HepG2 (cell line): ENCODE data around the gene TGM4. TPM values are rescaled to one million over a fixed set of nuclear protein-coding genes. Genes with fewer than 3 reads are reported as not detected.
A peak's percentile ranks its signal among the peaks of the same experiment; 100 is the strongest.

Experiments
- ATAC-seq: fragments of 200-7000 bp; cut with Tn5 transposase; 3 replicates; pipeline ENCODE4 v1.9.1; 2020; ENCODE audit warnings: mild to moderate bottlenecking, moderate library complexity
- BruUV-seq: library from RNA; stranded (reverse); fragments of 400-500 nt; replicated peaks from 2 replicates; lab custom pipeline; 2021; lab: Mats Ljungman, UMichigan
- CTCF ChIA-PET: fragments of 300-600 bp; formaldehyde crosslinking; extraction: SDS; loops from one replicate; lab custom pipeline; 2021; ENCODE audit warnings: low total read pairs, inconsistent platforms, low intra/inter-chr PET ratio; lab: Yijun Ruan, JAX
- POLR2A ChIA-PET: fragments of 350-600 bp; sonication (Branson Sonifier 250); formaldehyde crosslinking; loops from one replicate; lab custom pipeline; 2020; ENCODE audit warnings: antibody characterized with exemption, inconsistent platforms; lab: Yijun Ruan, JAX
- DNase-seq: peaks from one replicate; pipeline ENCODE4 v3.0.0-alpha.2; 2015; ENCODE audit warnings: low spot score
- FAIRE-seq: peaks from 3 replicates; lab custom pipeline; 2011; peaks lifted over from hg19 to GRCh38; lab: Jason Lieb, UNC
- H2AFZ ChIP-seq: one replicate; pipeline ENCODE4 v1.6.1; 2011; ENCODE audit warnings: low read length, inconsistent platforms
- H3K27ac ChIP-seq: fragments of 300-600 bp; 3 replicates; pipeline ENCODE4 v1.8.0; 2011; ENCODE audit warnings: mixed run types, mild to moderate bottlenecking, mixed read lengths, low read length, inconsistent platforms; ENCODE audit not compliant: insufficient read depth; ENCODE audit errors: extremely low read length
- H3K27me3 ChIP-seq, 2 experiments: fragments of 200-600 bp in 1 of 2; 2 replicates in 1 of 2; 3 replicates in 1 of 2; pipeline versions ENCODE4 v1.6.0 to v1.8.0; 2011; ENCODE audit warnings: low read length in 2 of 2, mild to moderate bottlenecking in 2 of 2, moderate library complexity in 2 of 2, inconsistent platforms in 1 of 2; ENCODE audit not compliant: insufficient read depth in 2 of 2, control insufficient read depth in 1 of 2
- H3K36me3 ChIP-seq, 2 experiments: fragments of 200-600 bp in 1 of 2; replicated peaks in 1 of 2; 2 replicates in 1 of 2; 3 replicates in 1 of 2; pipeline versions ENCODE4 v1.5.1 to v1.8.0; 2011; ENCODE audit warnings: low read length in 2 of 2, inconsistent platforms in 1 of 2; ENCODE audit not compliant: insufficient read depth in 2 of 2, control insufficient read depth in 1 of 2
- H3K4me1 ChIP-seq: 2 replicates; pipeline ENCODE4 v1.5.1; 2012; ENCODE audit warnings: low read length, inconsistent platforms; ENCODE audit not compliant: insufficient read depth
- H3K4me2 ChIP-seq: 2 replicates; pipeline ENCODE4 v1.6.0; 2011; ENCODE audit warnings: low read depth, low read length, inconsistent platforms
- H3K4me3 ChIP-seq, 3 experiments: fragments of 200-600 bp in 1 of 3; sonication (generic), shearing (Covaris generic) in 1 of 3; replicated peaks in 1 of 3; 2 replicates each; pipeline ENCODE4 v1.5.1; 2011 to 2016; ENCODE audit warnings: low read length in 3 of 3, inconsistent platforms in 2 of 3, low read depth in 2 of 3, mild to moderate bottlenecking in 2 of 3, control low read depth in 1 of 3, mixed read lengths in 1 of 3; ENCODE audit not compliant: insufficient read depth in 1 of 3
- H3K79me2 ChIP-seq: one replicate; pipeline ENCODE4 v1.6.1; 2011; ENCODE audit warnings: low read length, inconsistent platforms; ENCODE audit not compliant: insufficient read depth
- H3K9ac ChIP-seq: 2 replicates; pipeline ENCODE4 v1.6.0; 2011; ENCODE audit warnings: mild to moderate bottlenecking, low read depth, low read length, inconsistent platforms; ENCODE audit not compliant: insufficient read depth
- H3K9me3 ChIP-seq: 2 replicates; pipeline ENCODE4 v1.5.1; 2012; ENCODE audit warnings: mild to moderate bottlenecking, low read length
- H4K20me1 ChIP-seq: 2 replicates; pipeline ENCODE4 v1.6.0; 2011; ENCODE audit warnings: inconsistent platforms, mild to moderate bottlenecking, low read length, moderate library complexity; ENCODE audit not compliant: insufficient read depth
- HHEX ChIP-seq: IDR thresholded peaks from 2 replicates; pipeline ENCODE4 v1.6.1; 2016; ENCODE audit warnings: control low read depth
- MBNL3 ChIP-seq: fragments of 250-450 bp; sonication (Bioruptor Pico); conservative IDR thresholded peaks from 2 replicates; pipeline ENCODE4 v1.8.0; 2022; ENCODE audit warnings: mild to moderate bottlenecking, inconsistent platforms
- NR2F1 ChIP-seq, 2 experiments: fragments of 450-650 bp in 1 of 2; formaldehyde crosslinking in 1 of 2; IDR thresholded peaks; 2 replicates each; pipeline versions ENCODE4 v1.5.0 to v1.6.1; 2016 to 2020; ENCODE audit warnings: mild to moderate bottlenecking in 1 of 2, missing compliant biosample characterization in 1 of 2, missing genetic modification reagents in 1 of 2, moderate library complexity in 1 of 2
- PLSCR1 ChIP-seq: sonication (generic); formaldehyde crosslinking; IDR thresholded peaks from 2 replicates; pipeline ENCODE4 v1.5.0; 2020; ENCODE audit warnings: missing genetic modification reagents, mild to moderate bottlenecking, borderline replicate concordance
- SIN3B ChIP-seq: fragments of 150-350 bp; IDR thresholded peaks from 2 replicates; pipeline ENCODE4 v1.6.1; 2014; ENCODE audit warnings: low read length
- SOX5 ChIP-seq: IDR thresholded peaks from 2 replicates; pipeline ENCODE4 v1.6.1; 2016; ENCODE audit warnings: borderline replicate concordance
- ZNF501 ChIP-seq: sonication (generic); formaldehyde crosslinking; IDR thresholded peaks from 2 replicates; pipeline ENCODE4 v1.5.1; 2020; ENCODE audit warnings: mild to moderate bottlenecking, moderate library complexity, missing genetic modification reagents
- ZNF784 ChIP-seq: sonication (generic); formaldehyde crosslinking; IDR thresholded peaks from 2 replicates; pipeline ENCODE4 v1.5.1; 2020; ENCODE audit warnings: missing genetic modification reagents, mild to moderate bottlenecking, borderline replicate concordance
- WGBS: methylation state at CpG from one replicate; pipeline ENCODE4 v1.1.6; 2017; ENCODE audit warnings: low lambda C conversion rate; 5-methylcytosine and 5-hydroxymethylcytosine counted together
- in situ Hi-C: cut with HindIII; loops from 2 replicates; pipeline ENCODE4 v1.10.0; 2017; ENCODE audit warnings: low pct_unique_long_range_greater_than_20kb; ENCODE audit not compliant: extremely low pct_ligation_motif_present
- intact Hi-C: fragments of 100-400 bp; cut with micrococcal nuclease; formaldehyde crosslinking; loops from one replicate; pipeline ENCODE4 v1.10.0; 2022; ENCODE audit not compliant: unreplicated experiment
- polyA plus RNA-seq, 8 experiments: library from polyadenylated mRNA; depleted of rRNA in 3 of 8; stranded (reverse) in 7 of 8; unstranded in 1 of 8; fragments of >200 nt; fragmentation: Illumina TruSeq in 4 of 8; extraction: Trizol in 4 of 8; gene quantifications; 2 replicates each; pipeline versions ENCODE4 v1.2.1 to v1.2.3, GENCODE V29; 2011 to 2016; ENCODE audit warnings: low read depth in 4 of 8, missing spikeins in 1 of 8, mixed read lengths in 1 of 8; ENCODE audit not compliant: insufficient read depth in 1 of 8
- total RNA-seq, 5 experiments: library from RNA; depleted of rRNA; stranded (reverse); fragments of >200 nt; fragmentation: Illumina TruSeq; extraction: Trizol; gene quantifications; 2 replicates each; pipeline ENCODE4 v1.2.3, GENCODE V29; 2016; ENCODE audit warnings: low read depth in 1 of 5
- TF ChIP-seq, protein P1 (sequence below): IDR thresholded peaks from 2 replicates; pipeline ENCODE4 v1.6.1; 2018; ENCODE audit warnings: missing genetic modification reagents, mild to moderate bottlenecking, missing compliant biosample characterization

Gene TGM4
- total and polyA plus RNA-seq, 2 of the 13 experiments (the other 11 are each of a cell fraction or from before 2014, with no cell fraction given): 0.07 to 0.15 TPM

DNA sequence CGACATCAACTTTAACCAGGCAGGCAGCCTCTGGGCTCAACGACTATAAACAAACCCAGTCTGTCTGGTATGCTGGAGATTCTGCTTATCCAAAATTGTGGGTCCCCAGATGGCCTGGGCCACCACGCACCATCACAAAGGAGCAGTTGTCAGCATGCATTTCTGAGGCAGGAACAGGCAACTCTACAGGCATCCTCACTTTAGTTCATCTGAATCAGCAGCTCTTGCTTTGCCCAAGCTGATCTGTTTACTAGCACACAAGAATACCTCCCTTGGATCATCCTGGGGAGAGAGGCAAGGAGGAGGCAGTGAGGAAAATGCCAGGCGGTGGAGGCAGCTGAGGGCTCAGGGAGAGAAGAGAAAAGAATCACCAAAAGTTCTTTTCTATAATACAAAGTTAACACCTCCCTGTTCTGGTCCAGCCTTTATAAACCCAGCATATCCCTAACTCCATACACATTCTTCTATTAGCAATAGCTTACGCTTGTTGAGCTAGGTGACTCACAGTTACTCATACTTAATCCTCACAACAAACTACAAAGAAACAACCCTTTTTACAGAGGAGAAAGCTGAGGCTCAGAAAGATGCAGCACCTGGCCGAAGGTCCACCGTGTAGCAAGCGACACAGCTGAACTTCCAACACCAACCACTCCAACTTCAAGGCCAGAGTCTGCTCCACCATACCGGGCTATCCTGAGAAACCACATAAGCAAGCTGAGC is 68.0 kb downstream of the TGM4 start:
- TSS peak; percentile 30 for BruUV-seq
- ATAC-seq (no peak), FAIRE-seq (no peak), DNase-seq (no peak)
- in situ Hi-C loops (no loop called here), intact Hi-C loops (no loop called here)
- H3K79me2 ChIP-seq: no peaks in the 10 kb centered on the region
- TF ChIP-seq HHEX (CRISPR knock-in tag) (no peak), MBNL3 (CRISPR knock-in tag) (no peak), SIN3B (no peak), ZNF501 (CRISPR knock-in tag) (no peak), ZNF784 (CRISPR knock-in tag) (no peak), PLSCR1 (no peak), SOX5 (CRISPR knock-in tag) (no peak), NR2F1 (CRISPR knock-in tag; IDR thresholded peaks at IDR 0.05) (no peak)
- TF ChIP-seq, protein P1, sequence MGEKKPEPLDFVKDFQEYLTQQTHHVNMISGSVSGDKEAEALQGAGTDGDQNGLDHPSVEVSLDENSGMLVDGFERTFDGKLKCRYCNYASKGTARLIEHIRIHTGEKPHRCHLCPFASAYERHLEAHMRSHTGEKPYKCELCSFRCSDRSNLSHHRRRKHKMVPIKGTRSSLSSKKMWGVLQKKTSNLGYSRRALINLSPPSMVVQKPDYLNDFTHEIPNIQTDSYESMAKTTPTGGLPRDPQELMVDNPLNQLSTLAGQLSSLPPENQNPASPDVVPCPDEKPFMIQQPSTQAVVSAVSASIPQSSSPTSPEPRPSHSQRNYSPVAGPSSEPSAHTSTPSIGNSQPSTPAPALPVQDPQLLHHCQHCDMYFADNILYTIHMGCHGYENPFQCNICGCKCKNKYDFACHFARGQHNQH (CRISPR knock-in tag): no peak
- H3K4me1 ChIP-seq: no peaks in the 10 kb centered on the region
- H3K27me3 ChIP-seq: no peaks in the 10 kb centered on the region
- no peaks in the 10 kb centered on the region for H3K9me3 ChIP-seq
- POLR2A ChIA-PET: no interaction called here
- no peak overlapping the region for H3K4me3 ChIP-seq
- H2AFZ ChIP-seq: no peak overlapping the region
- no peak overlapping the region for H3K4me2 ChIP-seq
- peaks cover 15 to 57% of the 10 kb centered on the region in 2 experiments for H3K36me3 ChIP-seq
- no peak overlapping the region for H3K9ac ChIP-seq
- 91% methylated on average over 8 of the region's 9 CpGs for WGBS
- CTCF ChIA-PET: no interaction called here
- H4K20me1 ChIP-seq: no peaks in the 10 kb centered on the region
- H3K27ac ChIP-seq: no peak overlapping the region
